ENCODE data around the gene RASA1.

DNA sequence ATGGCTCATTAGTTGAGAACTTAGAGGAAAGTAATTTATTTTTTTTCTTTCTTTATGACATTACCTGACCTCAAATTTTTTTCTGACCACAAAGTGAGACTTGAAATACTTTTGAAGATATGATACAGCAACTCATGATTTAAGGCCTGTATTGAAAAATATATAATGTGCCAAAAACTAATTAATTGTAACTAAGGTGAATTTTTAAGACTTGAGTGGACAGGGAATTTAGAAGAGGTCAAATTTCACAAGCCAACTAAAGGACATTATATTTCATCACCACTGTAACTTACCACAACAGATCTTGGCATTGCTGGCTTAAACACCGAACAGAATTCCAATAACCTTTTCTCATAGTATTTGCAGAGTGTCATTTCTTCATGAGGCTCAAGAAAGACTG, 143.2 kb downstream of the RASA1 start:
- TF ChIP-seq, protein P1, sequence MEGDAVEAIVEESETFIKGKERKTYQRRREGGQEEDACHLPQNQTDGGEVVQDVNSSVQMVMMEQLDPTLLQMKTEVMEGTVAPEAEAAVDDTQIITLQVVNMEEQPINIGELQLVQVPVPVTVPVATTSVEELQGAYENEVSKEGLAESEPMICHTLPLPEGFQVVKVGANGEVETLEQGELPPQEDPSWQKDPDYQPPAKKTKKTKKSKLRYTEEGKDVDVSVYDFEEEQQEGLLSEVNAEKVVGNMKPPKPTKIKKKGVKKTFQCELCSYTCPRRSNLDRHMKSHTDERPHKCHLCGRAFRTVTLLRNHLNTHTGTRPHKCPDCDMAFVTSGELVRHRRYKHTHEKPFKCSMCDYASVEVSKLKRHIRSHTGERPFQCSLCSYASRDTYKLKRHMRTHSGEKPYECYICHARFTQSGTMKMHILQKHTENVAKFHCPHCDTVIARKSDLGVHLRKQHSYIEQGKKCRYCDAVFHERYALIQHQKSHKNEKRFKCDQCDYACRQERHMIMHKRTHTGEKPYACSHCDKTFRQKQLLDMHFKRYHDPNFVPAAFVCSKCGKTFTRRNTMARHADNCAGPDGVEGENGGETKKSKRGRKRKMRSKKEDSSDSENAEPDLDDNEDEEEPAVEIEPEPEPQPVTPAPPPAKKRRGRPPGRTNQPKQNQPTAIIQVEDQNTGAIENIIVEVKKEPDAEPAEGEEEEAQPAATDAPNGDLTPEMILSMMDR (IDR thresholded peaks at IDR 0.05): no peak
- TF ChIP-seq POLR2AphosphoS5 (IDR thresholded peaks at IDR 0.05): peak; percentile 56
- TF ChIP-seq POLR2A (IDR thresholded peaks at IDR 0.05): no peak
- TF ChIP-seq EP300 (IDR thresholded peaks at IDR 0.05): no peak
